SK-N-SH treated with all-trans-retinoic acid at 6 μM for 48 hours (cell line): ENCODE data around the gene CEP78.

Source experiments
- ARNTL ChIP-seq: fragments of 450-650 bp; formaldehyde crosslinking; IDR thresholded peaks from 2 replicates; pipeline ENCODE4 v1.5.0; 2020; ENCODE audit warnings: low read depth, mild to moderate bottlenecking, moderate library complexity, borderline replicate concordance
- BACH2 ChIP-seq: fragments of 250-450 bp; sonication (Bioruptor Pico); IDR thresholded peaks from 2 replicates; pipeline ENCODE4 v1.9.0; 2021; ENCODE audit warnings: mild to moderate bottlenecking, borderline replicate concordance
- ESRRG ChIP-seq: fragments of 250-450 bp; sonication (Bioruptor Pico); IDR thresholded peaks from 2 replicates; pipeline ENCODE4 v1.6.1; 2021; ENCODE audit warnings: mild to moderate bottlenecking
- PPARA ChIP-seq: fragments of 250-450 bp; sonication (Bioruptor Pico); IDR thresholded peaks from 2 replicates; pipeline ENCODE4 v1.5.0; 2020; ENCODE audit warnings: mild to moderate bottlenecking, borderline replicate concordance
- ZFP30 ChIP-seq: fragments of 450-650 bp; formaldehyde crosslinking; IDR thresholded peaks from 2 replicates; pipeline ENCODE4 v1.5.0; 2022; ENCODE audit warnings: mild to moderate bottlenecking, moderate library complexity
- TF ChIP-seq, protein P1 (sequence below): fragments of 250-450 bp; sonication (Bioruptor Pico); IDR thresholded peaks from 2 replicates; pipeline ENCODE4 v1.8.0; 2020; ENCODE audit warnings: mild to moderate bottlenecking, moderate library complexity, borderline replicate concordance
- TF ChIP-seq, protein P2 (sequence below): fragments of 250-450 bp; sonication (Bioruptor Pico); IDR thresholded peaks from 2 replicates; pipeline ENCODE4 v1.5.1; 2020; ENCODE audit warnings: low read depth, mild to moderate bottlenecking, moderate library complexity

GRCh38 chr9:78189461-78189860 is 46.4 kb upstream of the CEP78 start:
- no peak for TF ChIP-seq ESRRG
- no peak for TF ChIP-seq ARNTL (CRISPR knock-in tag)
- no peak for TF ChIP-seq ZFP30 (CRISPR knock-in tag)
- TF ChIP-seq, protein P1, sequence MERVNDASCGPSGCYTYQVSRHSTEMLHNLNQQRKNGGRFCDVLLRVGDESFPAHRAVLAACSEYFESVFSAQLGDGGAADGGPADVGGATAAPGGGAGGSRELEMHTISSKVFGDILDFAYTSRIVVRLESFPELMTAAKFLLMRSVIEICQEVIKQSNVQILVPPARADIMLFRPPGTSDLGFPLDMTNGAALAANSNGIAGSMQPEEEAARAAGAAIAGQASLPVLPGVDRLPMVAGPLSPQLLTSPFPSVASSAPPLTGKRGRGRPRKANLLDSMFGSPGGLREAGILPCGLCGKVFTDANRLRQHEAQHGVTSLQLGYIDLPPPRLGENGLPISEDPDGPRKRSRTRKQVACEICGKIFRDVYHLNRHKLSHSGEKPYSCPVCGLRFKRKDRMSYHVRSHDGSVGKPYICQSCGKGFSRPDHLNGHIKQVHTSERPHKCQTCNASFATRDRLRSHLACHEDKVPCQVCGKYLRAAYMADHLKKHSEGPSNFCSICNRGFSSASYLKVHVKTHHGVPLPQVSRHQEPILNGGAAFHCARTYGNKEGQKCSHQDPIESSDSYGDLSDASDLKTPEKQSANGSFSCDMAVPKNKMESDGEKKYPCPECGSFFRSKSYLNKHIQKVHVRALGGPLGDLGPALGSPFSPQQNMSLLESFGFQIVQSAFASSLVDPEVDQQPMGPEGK (CRISPR knock-in tag) = no peak
- TF ChIP-seq, protein P2, sequence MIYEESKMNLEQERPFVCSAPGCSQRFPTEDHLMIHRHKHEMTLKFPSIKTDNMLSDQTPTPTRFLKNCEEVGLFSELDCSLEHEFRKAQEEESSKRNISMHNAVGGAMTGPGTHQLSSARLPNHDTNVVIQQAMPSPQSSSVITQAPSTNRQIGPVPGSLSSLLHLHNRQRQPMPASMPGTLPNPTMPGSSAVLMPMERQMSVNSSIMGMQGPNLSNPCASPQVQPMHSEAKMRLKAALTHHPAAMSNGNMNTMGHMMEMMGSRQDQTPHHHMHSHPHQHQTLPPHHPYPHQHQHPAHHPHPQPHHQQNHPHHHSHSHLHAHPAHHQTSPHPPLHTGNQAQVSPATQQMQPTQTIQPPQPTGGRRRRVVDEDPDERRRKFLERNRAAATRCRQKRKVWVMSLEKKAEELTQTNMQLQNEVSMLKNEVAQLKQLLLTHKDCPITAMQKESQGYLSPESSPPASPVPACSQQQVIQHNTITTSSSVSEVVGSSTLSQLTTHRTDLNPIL (CRISPR knock-in tag) = no peak
- no peak for TF ChIP-seq BACH2
- no peak for TF ChIP-seq PPARA
